HEK293 (cell line): Measurements from ENCODE around the gene PCDH15.

Source experiments
- CTCF ChIA-PET: fragments of 350-600 bp; formaldehyde crosslinking; extraction: SDS; loops from one replicate; lab custom pipeline; 2021; ENCODE audit warnings: antibody characterized with exemption; lab: Yijun Ruan, JAX
- POLR2A ChIA-PET: fragments of 300-600 bp; formaldehyde crosslinking; extraction: SDS; loops from one replicate; lab custom pipeline; 2020; ENCODE audit warnings: antibody characterized with exemption, inconsistent platforms; lab: Yijun Ruan, JAX
- H3K27ac ChIP-seq: fragments of 200-500 bp; sonication (Bioruptor generic); 2 replicates; pipeline ENCODE4 v1.5.1; 2014; ENCODE audit warnings: low read depth, low read length, control low read depth, inconsistent platforms; ENCODE audit errors: extremely low read depth
- H3K36me3 ChIP-seq, 2 experiments: fragments of 200-500 bp in 1 of 2; sonication (Bioruptor generic) in 1 of 2; 1 replicate in 1 of 2; 2 replicates in 1 of 2; pipeline ENCODE4 v1.5.1; 2014 to 2017; ENCODE audit warnings: inconsistent platforms in 2 of 2, low read length in 2 of 2; ENCODE audit not compliant: control insufficient read depth in 2 of 2, insufficient read depth in 1 of 2
- H3K4me1 ChIP-seq: fragments of 200-500 bp; sonication (Bioruptor generic); 2 replicates; pipeline ENCODE4 v1.5.1; 2014; ENCODE audit warnings: mild to moderate bottlenecking, low read length, inconsistent platforms; ENCODE audit not compliant: control insufficient read depth, insufficient read depth
- H3K4me3 ChIP-seq: 2 replicates; pipeline ENCODE4 v1.5.1; 2011; ENCODE audit warnings: low read depth, mild to moderate bottlenecking, control low read depth, low read length, moderate library complexity
- H3K9me3 ChIP-seq: fragments of 200-500 bp; sonication (Bioruptor generic); 2 replicates; pipeline ENCODE4 v1.5.1; 2014; ENCODE audit warnings: low read depth, low read length, inconsistent platforms; ENCODE audit not compliant: control insufficient read depth, insufficient read depth
- ATF2 ChIP-seq: fragments of 450-650 bp; formaldehyde crosslinking; IDR thresholded peaks from 2 replicates; pipeline ENCODE4 v1.5.1; 2016; ENCODE audit warnings: missing biosample characterization, missing genetic modification characterization, low read depth
- BCL11B ChIP-seq: fragments of 450-650 bp; formaldehyde crosslinking; IDR thresholded peaks from 2 replicates; pipeline ENCODE4 v1.5.1; 2016; ENCODE audit warnings: low read depth, missing biosample characterization, missing genetic modification characterization
- FEZF1 ChIP-seq: fragments of 450-650 bp; formaldehyde crosslinking; IDR thresholded peaks from 2 replicates; pipeline ENCODE4 v1.5.1; 2016; ENCODE audit warnings: missing biosample characterization, missing genetic modification characterization
- GFI1B ChIP-seq: fragments of 450-650 bp; formaldehyde crosslinking; IDR thresholded peaks from 2 replicates; pipeline ENCODE4 v1.5.1; 2016; ENCODE audit warnings: missing biosample characterization, missing genetic modification characterization
- KLF17 ChIP-seq: fragments of 450-650 bp; formaldehyde crosslinking; IDR thresholded peaks from 2 replicates; pipeline ENCODE4 v1.5.1; 2016; ENCODE audit warnings: missing biosample characterization, missing genetic modification characterization
- REPIN1 ChIP-seq: fragments of 450-650 bp; formaldehyde crosslinking; IDR thresholded peaks from 2 replicates; pipeline ENCODE4 v1.5.1; 2017; ENCODE audit warnings: missing biosample characterization, missing genetic modification characterization, low read depth
- TRIM28 ChIP-seq: IDR thresholded peaks from 2 replicates; pipeline ENCODE4 v1.6.1; 2011; ENCODE audit warnings: low read length, control low read depth, borderline replicate concordance
- YY1 ChIP-seq: fragments of 450-650 bp; formaldehyde crosslinking; IDR thresholded peaks from 2 replicates; pipeline ENCODE4 v1.5.1; 2018; ENCODE audit warnings: missing biosample characterization, missing genetic modification characterization
- YY2 ChIP-seq: fragments of 450-650 bp; formaldehyde crosslinking; IDR thresholded peaks from 2 replicates; pipeline ENCODE4 v1.5.1; 2016; ENCODE audit warnings: missing biosample characterization, missing genetic modification characterization
- ZBTB17 ChIP-seq: fragments of 450-650 bp; formaldehyde crosslinking; IDR thresholded peaks from 2 replicates; pipeline ENCODE4 v1.5.1; 2016; ENCODE audit warnings: missing biosample characterization, missing genetic modification characterization
- ZNF121 ChIP-seq: fragments of 450-650 bp; formaldehyde crosslinking; IDR thresholded peaks from 2 replicates; pipeline ENCODE4 v1.5.1; 2016; ENCODE audit warnings: missing biosample characterization, missing genetic modification characterization
- ZNF146 ChIP-seq: fragments of 450-650 bp; formaldehyde crosslinking; IDR thresholded peaks from 2 replicates; pipeline ENCODE4 v1.5.1; 2016; ENCODE audit warnings: missing biosample characterization, missing genetic modification characterization
- ZNF266 ChIP-seq: fragments of 450-650 bp; formaldehyde crosslinking; IDR thresholded peaks from 2 replicates; pipeline ENCODE4 v1.5.1; 2016; ENCODE audit warnings: missing biosample characterization, missing genetic modification characterization, low read depth
- ZNF280C ChIP-seq: fragments of 450-650 bp; formaldehyde crosslinking; IDR thresholded peaks from 2 replicates; pipeline ENCODE4 v1.5.1; 2016; ENCODE audit warnings: missing biosample characterization, missing genetic modification characterization
- ZNF311 ChIP-seq: fragments of 450-650 bp; formaldehyde crosslinking; IDR thresholded peaks from 2 replicates; pipeline ENCODE4 v1.5.1; 2017; ENCODE audit warnings: missing biosample characterization, missing genetic modification characterization, borderline replicate concordance
- ZNF366 ChIP-seq: fragments of 450-650 bp; formaldehyde crosslinking; conservative IDR thresholded peaks from 2 replicates; pipeline ENCODE4 v1.5.1; 2016; ENCODE audit warnings: missing biosample characterization, missing genetic modification characterization
- ZNF391 ChIP-seq: fragments of 450-650 bp; formaldehyde crosslinking; IDR thresholded peaks from 2 replicates; pipeline ENCODE4 v1.5.1; 2016; ENCODE audit warnings: low read depth, missing biosample characterization, missing genetic modification characterization, borderline replicate concordance
- ZNF398 ChIP-seq: fragments of 450-650 bp; formaldehyde crosslinking; IDR thresholded peaks from 2 replicates; pipeline ENCODE4 v1.5.1; 2017; ENCODE audit warnings: missing biosample characterization, missing genetic modification characterization
- ZNF501 ChIP-seq: fragments of 450-650 bp; formaldehyde crosslinking; IDR thresholded peaks from 2 replicates; pipeline ENCODE4 v1.5.1; 2016; ENCODE audit warnings: missing biosample characterization, missing genetic modification characterization
- ZNF529 ChIP-seq: fragments of 450-650 bp; formaldehyde crosslinking; IDR thresholded peaks from 2 replicates; pipeline ENCODE4 v1.5.1; 2017; ENCODE audit warnings: missing genetic modification characterization, missing biosample characterization; ENCODE audit not compliant: insufficient replicate concordance
- ZNF585B ChIP-seq: fragments of 450-650 bp; formaldehyde crosslinking; IDR thresholded peaks from 2 replicates; pipeline ENCODE4 v1.5.1; 2016; ENCODE audit warnings: missing biosample characterization, missing genetic modification characterization
- ZNF610 ChIP-seq: fragments of 450-650 bp; formaldehyde crosslinking; IDR thresholded peaks from 2 replicates; pipeline ENCODE4 v1.5.1; 2016; ENCODE audit warnings: missing biosample characterization, missing genetic modification characterization, borderline replicate concordance
- ZNF654 ChIP-seq: fragments of 450-650 bp; formaldehyde crosslinking; IDR thresholded peaks from 2 replicates; pipeline ENCODE4 v1.5.1; 2016; ENCODE audit warnings: low read depth, missing biosample characterization, missing genetic modification characterization
- ZNF658 ChIP-seq: fragments of 450-650 bp; formaldehyde crosslinking; IDR thresholded peaks from 2 replicates; pipeline ENCODE4; 2016; ENCODE audit warnings: missing biosample characterization, missing genetic modification characterization
- ZNF677 ChIP-seq: fragments of 450-650 bp; IDR thresholded peaks from 2 replicates; pipeline ENCODE4 v1.5.0; 2018; ENCODE audit warnings: missing biosample characterization, mild to moderate bottlenecking, missing genetic modification characterization, moderate library complexity
- ZNF707 ChIP-seq: fragments of 450-650 bp; formaldehyde crosslinking; IDR thresholded peaks from 2 replicates; pipeline ENCODE4 v1.5.1; 2016; ENCODE audit warnings: missing biosample characterization, missing genetic modification characterization
- ZNF791 ChIP-seq: fragments of 450-650 bp; formaldehyde crosslinking; IDR thresholded peaks from 2 replicates; pipeline ENCODE4 v1.5.1; 2016; ENCODE audit warnings: missing biosample characterization, missing genetic modification characterization
- ZSCAN16 ChIP-seq: fragments of 450-650 bp; formaldehyde crosslinking; IDR thresholded peaks from 2 replicates; pipeline ENCODE4 v1.5.1; 2016; ENCODE audit warnings: missing biosample characterization, missing genetic modification characterization
- ZSCAN4 ChIP-seq: fragments of 450-650 bp; formaldehyde crosslinking; IDR thresholded peaks from 2 replicates; pipeline ENCODE4 v1.5.1; 2017; ENCODE audit warnings: missing biosample characterization, missing genetic modification characterization

PCDH15 gene

GRCh38 chr10:54710918-54711317 lies 90.1 kb downstream of the PCDH15 start:
- H3K27ac ChIP-seq, result no peak overlapping the region
- no peaks in the 10 kb centered on the region for H3K4me1 ChIP-seq
- CTCF ChIA-PET, result no interaction called here
- POLR2A ChIA-PET, result no interaction called here
- no peak overlapping the region for H3K4me3 ChIP-seq
- TF ChIP-seq KLF17 (no peak), ZNF391 (tag by site-specific recombination) (no peak), ZNF398 (tag by site-specific recombination) (no peak), ZNF658 (tag by site-specific recombination) (no peak), REPIN1 (tag by site-specific recombination) (no peak), ZNF677 (tag by site-specific recombination) (no peak), GFI1B (no peak), BCL11B (tag by site-specific recombination) (no peak), ZNF366 (tag by site-specific recombination) (no peak), ZSCAN4 (no peak), YY1 (no peak), ZNF585B (tag by site-specific recombination) (no peak)
- no peaks in the 10 kb centered on the region for H3K9me3 ChIP-seq
- H3K36me3 ChIP-seq, result no peaks in the 10 kb centered on the region

- no peak overlapping the region for H3K27ac ChIP-seq
- ChIA-PET POLR2A (no interaction called here), CTCF (no interaction called here)
- no peaks in the 10 kb centered on the region for H3K9me3 ChIP-seq
- H3K36me3 ChIP-seq, result no peaks in the 10 kb centered on the region
- H3K4me3 ChIP-seq, result no peak overlapping the region
- no peak for TF ChIP-seq ATF2 (tag by site-specific recombination)
- no peak for TF ChIP-seq ZNF501 (tag by site-specific recombination)
- no peak for TF ChIP-seq ZSCAN16
- no peak for TF ChIP-seq KLF17
- no peak for TF ChIP-seq ZNF791 (tag by site-specific recombination)
- TF ChIP-seq ZNF311 (tag by site-specific recombination), result no peak
- no peak for TF ChIP-seq ZNF707 (tag by site-specific recombination)
- TF ChIP-seq ZNF266 (tag by site-specific recombination), result no peak
- TF ChIP-seq ZNF146 (tag by site-specific recombination), result no peak
- no peak for TF ChIP-seq ZNF529
- TF ChIP-seq YY2 (tag by site-specific recombination), result no peak
- TF ChIP-seq FEZF1 (tag by site-specific recombination), result no peak
- TF ChIP-seq TRIM28, result no peak
- no peak for TF ChIP-seq ZNF654
- no peak for TF ChIP-seq ZNF610
- no peak for TF ChIP-seq ZNF280C (tag by site-specific recombination)
- no peak for TF ChIP-seq ZBTB17
- TF ChIP-seq ZNF121, result no peak
- TF ChIP-seq, all 188 proteins: peak for 0
- no peaks in the 10 kb centered on the region for H3K4me1 ChIP-seq
Observed at GRCh38 chr10:54708591-54708990, 92.4 kb downstream of the PCDH15 start.
